Erythroblast (primary cell): Measurements from ENCODE around the gene FBXW12.
"Not testable (repeated sequence)": the region's sequence is repeated elsewhere in the genome, so short reads cannot be mapped to it uniquely, and the experiment has no call there.

Experiments
- DNase-seq, 2 experiments: peaks; one replicate each; lab custom pipeline; 2025; lab: John Stamatoyannopoulos, UW
- GATA1 ChIP-seq: IDR thresholded peaks from 2 replicates; pipeline ENCODE4 v1.6.1; 2011; ENCODE audit warnings: low read depth, mild to moderate bottlenecking, control low read depth, low read length, moderate library complexity
- POLR2A ChIP-seq: IDR thresholded peaks from 2 replicates; pipeline ENCODE4 v1.6.1; 2011; ENCODE audit warnings: mild to moderate bottlenecking, low read length

The FBXW12 gene

DNA sequence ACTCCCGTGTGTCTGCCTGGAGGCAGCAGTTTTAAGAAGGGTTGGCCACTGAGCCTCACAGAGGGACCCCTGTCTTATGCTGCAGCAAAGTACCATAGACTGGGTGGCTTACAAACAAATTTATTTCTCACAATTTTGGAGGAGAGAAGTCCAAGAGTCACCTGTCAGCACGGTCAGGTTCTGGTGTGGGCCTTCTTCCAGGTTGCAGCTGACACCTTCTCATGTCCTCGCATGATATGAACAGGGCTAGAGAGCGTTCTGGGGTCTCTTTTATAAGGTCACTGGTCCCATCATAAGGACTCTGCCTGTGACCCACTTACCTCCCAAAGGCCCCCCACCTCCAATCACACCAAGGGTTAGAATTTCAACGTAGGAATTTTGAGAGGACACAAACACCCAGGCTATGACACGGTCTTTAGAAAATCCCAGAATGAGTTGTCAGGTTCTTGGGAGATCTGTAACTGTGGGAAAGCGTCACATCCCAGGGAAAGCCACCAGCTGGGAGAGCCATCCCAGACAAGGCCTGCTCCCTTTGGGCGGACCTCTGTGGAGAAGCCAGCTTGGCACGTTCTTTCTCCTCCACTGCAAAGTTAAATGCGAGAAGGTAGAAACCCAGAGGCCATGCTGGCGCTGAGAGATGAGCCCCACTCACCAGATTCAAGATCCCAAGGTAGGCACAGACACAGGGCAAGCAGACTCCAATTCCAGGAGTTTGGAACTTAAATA is at the start of gene FBXW12:
Gene FBXW12 (plus strand): TSS at position 569 of the 726 bp plus-strand sequence. CDS start 549 bp downstream, outside the sequence.
- no peak for TF ChIP-seq GATA1
- TF ChIP-seq POLR2A = no peak
- DNase-seq = no peak

DNA sequence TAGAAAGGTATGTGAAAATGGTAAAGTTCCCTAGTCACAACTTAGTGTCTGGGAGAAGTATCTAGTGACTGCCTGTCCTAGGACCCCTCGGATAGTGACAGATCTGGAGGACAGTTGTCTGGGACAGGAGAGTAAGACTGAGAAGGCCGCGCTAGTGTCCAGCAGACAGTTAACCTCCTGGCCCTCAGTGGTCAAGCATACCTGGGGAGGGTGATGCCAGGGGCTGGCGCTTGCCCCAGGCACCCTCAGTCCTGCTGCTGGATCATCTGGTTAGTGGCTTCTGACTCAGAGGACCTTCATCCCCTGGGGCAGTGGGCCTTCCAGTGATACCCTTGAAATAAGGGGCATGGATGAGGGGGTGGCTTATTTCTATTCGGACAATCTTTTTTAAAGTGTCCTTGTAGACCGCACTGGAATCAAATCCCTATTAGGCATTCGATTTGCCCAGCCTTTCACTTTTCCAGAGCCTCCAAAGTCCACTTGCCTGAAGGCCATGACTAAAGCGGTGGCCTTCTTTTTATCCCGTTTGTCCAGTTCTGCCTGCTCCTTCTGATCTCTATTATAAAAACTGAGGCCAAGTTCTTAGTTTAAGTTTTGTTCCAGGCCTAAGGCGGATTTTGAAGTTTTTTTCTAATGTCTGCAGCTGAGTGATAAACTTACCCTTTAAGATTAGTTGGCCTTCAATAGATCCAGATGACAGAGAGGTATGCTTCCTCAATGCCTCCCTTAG is 40.1 kb upstream of the FBXW12 start:
- DNase-seq = not testable (repeated sequence)

- DNase-seq = not testable (repeated sequence)
These were observed 38.4 kb upstream of the FBXW12 start, which contains the start of gene SPINK8 for GRCh38 chr3:48333346-48334245. TSS of gene SPINK8 (minus strand) at chr3:48333661. CDS start at chr3:48328341, 5,320 bp downstream.

- DNase-seq = no peak
These were observed 37.4 kb upstream of the FBXW12 start for GRCh38 chr3:48334605-48335004.

GRCh38 chr3:48335286-48335685 is 36.7 kb upstream of the FBXW12 start:
- DNase-seq = not testable (repeated sequence)

More at GRCh38 chr3:48334605-48335004, 37.4 kb upstream of the FBXW12 start:
- TF ChIP-seq POLR2A = no peak
- TF ChIP-seq GATA1 = no peak

DNA sequence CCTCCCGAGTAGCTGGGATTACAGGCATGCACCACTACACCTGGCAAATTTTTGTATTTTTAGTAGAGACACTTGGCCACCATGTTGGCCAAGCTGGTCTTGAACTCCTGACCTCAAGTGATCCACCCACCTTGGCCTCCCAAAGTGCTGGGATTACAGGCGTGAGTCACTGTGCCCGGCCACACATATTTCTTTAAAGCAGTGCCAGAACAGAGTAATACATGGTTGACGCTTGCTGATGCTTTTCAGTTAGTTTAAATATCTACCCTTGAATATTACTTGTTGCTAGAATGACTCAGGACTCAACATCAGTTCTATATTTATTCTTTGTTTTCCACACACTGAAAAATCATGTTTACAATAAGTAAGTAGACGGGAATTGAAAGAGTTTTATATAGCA is 34.5 kb upstream of the FBXW12 start:
- DNase-seq = not testable (repeated sequence)

DNA sequence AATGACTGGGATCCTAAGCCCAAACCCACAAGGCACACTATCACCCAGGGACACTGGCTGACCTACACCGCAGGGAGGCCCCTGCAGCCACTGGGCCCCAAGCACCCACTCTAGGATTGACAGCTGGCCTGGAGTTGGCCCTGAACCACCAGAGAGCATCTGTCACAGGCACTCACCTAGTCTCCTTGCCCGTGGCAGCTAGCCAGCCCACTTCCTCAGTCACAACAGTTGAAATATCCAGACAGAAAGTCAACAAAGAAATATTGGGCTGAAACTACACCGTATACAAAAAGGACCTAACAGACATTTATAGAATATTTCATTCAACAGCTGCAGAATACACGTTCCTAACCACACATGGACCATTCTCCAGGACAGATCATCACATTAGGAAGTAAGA is 33.4 kb upstream of the FBXW12 start:
- DNase-seq = no peak
- TF ChIP-seq GATA1 = no peak
- TF ChIP-seq POLR2A = no peak

DNA sequence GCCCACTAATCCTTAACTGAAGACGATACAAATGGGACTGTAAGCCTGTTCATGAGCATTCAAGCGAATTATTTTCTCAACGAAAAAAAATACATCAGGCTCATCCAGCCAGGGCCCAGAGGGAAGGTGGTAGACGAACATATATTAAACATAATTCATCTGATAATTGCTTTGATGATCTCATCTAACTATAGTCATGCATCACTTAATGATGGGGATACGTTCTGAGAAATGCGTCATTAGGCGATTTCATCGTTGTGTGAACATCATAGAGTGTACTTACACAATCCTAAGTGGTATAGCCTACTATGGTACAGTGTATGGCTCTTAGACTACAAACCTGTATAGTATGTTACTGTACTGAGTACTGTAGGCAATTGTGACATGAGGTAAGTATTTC is 28.6 kb upstream of the FBXW12 start:
- TF ChIP-seq POLR2A = no peak
- no peak for TF ChIP-seq GATA1
- no peak for DNase-seq

- TF ChIP-seq GATA1 (no peak), POLR2A (no peak)
- no peak for DNase-seq
These were observed 27.0 kb upstream of the FBXW12 start for GRCh38 chr3:48344867-48345507.

DNA sequence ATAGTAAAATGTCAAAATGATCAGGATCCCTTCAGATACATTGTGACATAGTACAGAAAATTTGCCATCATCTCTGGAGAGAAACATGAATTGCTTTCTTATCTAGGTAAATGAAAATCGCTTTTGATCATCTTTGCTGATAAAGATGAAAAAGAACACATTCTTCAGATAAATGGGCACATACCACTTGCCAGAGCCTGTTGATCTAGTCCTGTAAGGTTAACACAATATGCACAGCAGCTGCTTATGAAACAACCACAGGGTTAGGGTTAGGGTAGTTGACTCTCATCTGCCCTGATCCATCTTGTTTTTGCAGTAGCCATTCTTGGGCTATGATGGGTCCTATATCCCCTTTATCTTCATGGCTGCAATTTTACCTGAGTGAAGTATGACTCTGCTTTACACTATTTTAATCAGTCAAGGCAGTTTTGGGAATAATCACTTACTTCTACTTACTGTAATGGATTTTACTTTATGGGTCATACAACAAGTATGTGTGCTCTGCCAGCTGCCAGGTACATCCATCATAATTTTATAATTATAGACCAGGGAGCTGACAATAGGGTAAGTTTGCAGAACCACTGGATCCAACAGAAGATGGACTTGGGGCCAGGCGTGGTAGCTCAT is 26.0 kb upstream of the FBXW12 start:
- no peak for DNase-seq
- TF ChIP-seq POLR2A = no peak
- no peak for TF ChIP-seq GATA1

DNA sequence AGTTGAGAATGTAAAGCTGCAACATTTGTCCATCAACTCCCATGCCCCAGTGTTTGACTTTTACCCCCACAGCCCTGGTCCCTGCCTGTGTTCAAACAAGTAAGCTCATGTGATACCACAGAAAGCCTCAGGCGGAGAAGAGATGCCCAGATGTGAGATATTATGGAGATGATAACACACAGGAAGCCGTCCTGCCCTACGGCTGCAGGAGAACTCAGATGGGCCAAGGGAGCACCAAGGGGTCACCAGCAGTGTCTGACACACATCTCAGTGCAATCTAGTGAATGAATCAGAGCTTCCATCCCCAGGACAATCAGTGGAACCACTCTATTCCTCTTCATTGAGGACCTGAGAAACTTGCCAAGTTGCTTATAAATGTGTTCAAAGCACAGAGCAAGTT is 24.5 kb upstream of the FBXW12 start:
- DNase-seq = no peak
- no peak for TF ChIP-seq POLR2A
- TF ChIP-seq GATA1 = no peak

DNA sequence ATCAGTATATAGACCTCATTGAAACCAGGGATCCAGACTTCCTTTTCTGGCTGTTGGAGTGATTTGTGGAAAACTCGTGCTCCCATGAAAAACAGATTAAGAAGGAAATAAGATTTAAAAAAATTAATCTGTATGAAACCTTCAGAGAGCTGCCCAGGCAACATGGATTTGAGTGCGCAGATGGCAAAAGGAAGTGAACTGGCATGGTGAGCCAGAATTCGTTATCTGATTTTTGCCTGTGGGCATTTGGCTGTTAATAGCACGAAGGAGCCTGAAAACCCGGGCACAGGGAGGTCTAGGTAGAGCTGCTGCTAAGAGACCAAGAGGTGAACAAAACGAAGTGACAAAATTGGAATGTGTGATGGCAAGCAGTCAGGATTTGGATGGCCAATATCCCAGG is 19.5 kb upstream of the FBXW12 start:
- TF ChIP-seq GATA1 (no peak), POLR2A (no peak)
- no peak for DNase-seq

DNA sequence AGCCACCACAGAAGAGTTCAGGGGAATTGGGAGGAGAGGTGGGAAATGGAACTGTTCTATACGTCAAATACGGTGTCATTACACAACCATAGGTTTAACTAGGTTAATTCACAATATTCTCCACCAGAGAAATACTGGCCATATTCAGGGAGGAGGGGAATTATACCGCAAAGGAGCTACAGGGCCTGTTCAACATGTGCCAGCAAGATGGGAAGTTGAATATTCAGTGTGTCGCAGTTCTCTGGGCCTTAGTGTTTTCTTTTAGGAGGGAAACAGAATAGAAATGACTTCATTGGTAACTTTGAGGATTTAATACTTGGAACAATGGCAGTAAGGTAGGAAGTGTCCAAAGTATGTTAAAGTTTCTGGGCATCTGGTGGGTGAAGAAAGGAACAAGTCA is 18.0 kb upstream of the FBXW12 start:
- TF ChIP-seq GATA1 = no peak
- no peak for TF ChIP-seq POLR2A
- DNase-seq = no peak
